Mucosa of stomach (tissue), 1 donor: ENCODE measurements around the gene DIS3L.
A peak's percentile ranks its signal among the peaks of the same experiment; 100 is the strongest.
"Not testable (repeated sequence)": the region's sequence is repeated elsewhere in the genome, so short reads cannot be mapped to it uniquely, and the experiment has no call there.

Source experiments
- H3K27me3 ChIP-seq: one replicate; pipeline ENCODE4 v1.7.0; 2013; ENCODE audit warnings: mild to moderate bottlenecking, low read length; ENCODE audit not compliant: control insufficient read depth, insufficient read depth
- H3K36me3 ChIP-seq: one replicate; pipeline ENCODE4 v1.7.0; 2013; ENCODE audit warnings: low read length; ENCODE audit not compliant: control insufficient read depth, insufficient read depth
- H3K4me1 ChIP-seq: one replicate; pipeline ENCODE4 v1.7.0; 2013; ENCODE audit warnings: mild to moderate bottlenecking, low read length; ENCODE audit not compliant: control insufficient read depth, insufficient read depth
- H3K4me3 ChIP-seq: one replicate; pipeline ENCODE4 v1.7.0; 2013; ENCODE audit warnings: low read length
- H3K9ac ChIP-seq: one replicate; pipeline ENCODE4 v1.7.0; 2013; ENCODE audit warnings: mild to moderate bottlenecking, low read length, moderate library complexity
- H3K9me3 ChIP-seq: one replicate; pipeline ENCODE4 v1.7.0; 2013; ENCODE audit warnings: mild to moderate bottlenecking, low read length, moderate library complexity; ENCODE audit not compliant: control insufficient read depth
- donor health status: Pancreatic carcinoma.

Gene DIS3L

DNA sequence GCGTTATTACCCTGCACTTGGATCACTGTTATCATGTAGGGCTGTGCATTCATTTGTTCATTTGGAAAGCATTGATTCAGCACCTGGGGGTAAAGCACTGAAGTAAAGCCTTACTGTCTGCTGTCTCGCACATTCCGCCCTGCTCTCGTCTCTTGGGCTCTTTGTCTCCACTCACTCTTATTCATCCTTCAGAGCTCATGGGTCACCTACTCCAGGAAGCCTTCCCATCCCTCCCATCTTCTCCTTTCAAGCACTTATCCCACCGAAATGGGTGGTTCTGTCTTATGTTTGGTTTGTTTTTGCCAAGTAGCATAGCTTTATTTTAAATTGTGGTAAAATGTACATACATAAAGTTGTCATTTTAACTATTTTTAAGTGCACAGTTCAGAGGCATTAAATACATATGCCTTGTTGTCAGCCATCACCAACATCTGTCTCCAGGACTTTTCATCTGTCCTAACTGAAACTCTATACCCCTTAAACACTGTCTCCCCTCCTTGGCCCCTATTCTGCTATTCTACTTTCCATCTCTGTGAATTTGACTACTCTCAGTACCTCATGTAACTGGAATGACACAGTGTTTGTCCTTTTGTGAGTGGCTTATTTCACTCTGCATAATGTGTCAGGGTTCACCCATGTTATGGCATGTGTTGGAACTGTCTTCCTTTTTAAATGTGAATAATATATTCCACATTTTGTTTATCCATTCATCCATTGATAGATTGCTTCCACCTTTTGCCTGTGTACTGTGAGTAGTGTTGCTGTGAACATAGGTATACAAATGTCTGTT is 9.3 kb downstream of the DIS3L start:
- Histone ChIP-seq H3K36me3 (no peaks in the 10 kb centered on the region), H3K4me3 (no peak overlapping the region), H3K9me3 (no peaks in the 10 kb centered on the region), H3K4me1 (no peaks in the 10 kb centered on the region), H3K27me3 (no peaks in the 10 kb centered on the region), H3K9ac (no peak overlapping the region)

DNA sequence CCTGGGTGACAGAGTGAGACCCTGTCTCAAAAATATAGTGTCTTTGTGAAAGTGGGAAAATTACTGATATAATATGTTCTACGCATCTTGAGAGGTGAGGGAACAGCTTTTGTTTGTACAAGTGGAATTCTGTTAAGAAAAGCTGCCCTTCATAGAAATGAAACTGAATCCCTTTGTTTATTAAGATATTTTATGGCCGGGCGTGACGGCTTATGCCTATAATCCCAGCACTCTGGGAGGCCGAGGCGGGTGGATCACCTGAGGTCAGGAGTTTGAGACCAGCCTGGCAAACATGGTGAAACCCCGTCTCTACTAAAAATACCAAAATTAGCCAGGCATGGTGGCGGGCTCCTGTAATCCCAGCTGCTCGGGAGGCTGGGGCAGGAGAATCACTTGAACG is 11.1 kb downstream of the DIS3L start:
- not testable (repeated sequence) for H3K27me3 ChIP-seq, H3K9me3 ChIP-seq, H3K4me1 ChIP-seq, H3K4me3 ChIP-seq, H3K9ac ChIP-seq, H3K36me3 ChIP-seq

DNA sequence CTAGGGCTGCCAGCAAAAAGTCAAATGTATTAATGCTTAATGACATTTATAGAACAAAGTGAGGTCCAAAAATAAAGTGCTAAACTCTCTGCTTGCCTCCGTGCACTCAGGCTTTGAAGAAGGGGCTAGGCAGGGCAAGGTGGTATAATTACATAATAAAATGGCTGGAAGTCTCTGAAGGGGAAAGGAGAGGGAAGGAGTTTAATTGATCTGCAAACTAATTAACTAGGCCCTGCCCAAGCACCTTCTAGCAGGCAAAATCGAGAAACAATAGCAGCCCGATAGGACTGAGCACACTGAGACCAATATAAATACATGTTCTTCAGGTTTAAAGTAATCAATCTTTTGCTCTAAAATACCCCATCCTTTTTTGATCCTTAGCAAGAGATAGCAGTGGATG is 13.0 kb downstream of the DIS3L start:
- Histone ChIP-seq H3K4me3 (no peak overlapping the region), H3K27me3 (no peaks in the 10 kb centered on the region), H3K4me1 (no peaks in the 10 kb centered on the region), H3K9ac (no peak overlapping the region), H3K36me3 (no peaks in the 10 kb centered on the region), H3K9me3 (no peaks in the 10 kb centered on the region)

DNA sequence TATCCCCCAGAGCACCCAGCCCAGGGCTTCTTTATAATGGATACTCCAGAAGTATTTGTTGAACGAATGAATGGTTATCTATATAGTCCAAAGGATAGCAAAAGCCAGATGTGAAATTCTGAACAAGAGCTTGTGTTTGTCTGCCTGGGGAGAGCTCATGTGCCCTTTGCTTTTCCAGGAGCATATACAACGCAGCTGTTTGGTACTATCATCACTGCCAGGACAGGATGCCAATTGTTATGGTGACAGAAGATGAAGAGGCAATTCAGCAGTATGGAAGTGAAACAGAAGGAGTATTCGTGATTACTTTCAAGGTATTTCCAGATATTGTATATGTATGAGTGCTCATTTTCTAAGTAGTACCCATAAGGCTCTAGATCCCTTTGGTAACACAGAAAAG is 15.2 kb downstream of the DIS3L start:
- Histone ChIP-seq H3K4me3 (no peak overlapping the region), H3K9ac (no peak overlapping the region), H3K36me3 (no peaks in the 10 kb centered on the region), H3K9me3 (no peaks in the 10 kb centered on the region), H3K4me1 (no peaks in the 10 kb centered on the region), H3K27me3 (no peaks in the 10 kb centered on the region)

DNA sequence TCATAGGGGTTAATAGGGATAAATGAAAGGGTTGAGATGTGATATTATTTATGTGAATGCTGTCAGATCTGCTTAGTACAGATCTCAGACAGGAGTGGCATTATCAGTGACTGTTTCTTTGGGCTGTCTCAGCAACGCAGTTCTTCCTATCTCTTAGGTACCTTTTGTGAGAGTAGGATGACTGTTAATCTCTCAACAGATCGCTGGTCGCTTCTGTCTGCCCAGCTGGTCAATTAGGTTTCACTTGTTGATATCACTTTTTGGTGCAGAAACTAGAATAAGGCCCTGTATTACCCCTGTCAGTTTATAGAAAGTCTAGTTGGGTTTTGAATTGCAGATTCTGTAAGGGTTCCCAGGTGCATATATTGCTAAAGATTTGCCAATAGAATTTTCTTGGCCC is 16.5 kb downstream of the DIS3L start:
- H3K27me3 ChIP-seq, result no peaks in the 10 kb centered on the region
- no peak overlapping the region for H3K4me3 ChIP-seq
- H3K36me3 ChIP-seq, result no peaks in the 10 kb centered on the region
- no peaks in the 10 kb centered on the region for H3K9me3 ChIP-seq
- no peak overlapping the region for H3K9ac ChIP-seq
- H3K4me1 ChIP-seq, result no peaks in the 10 kb centered on the region

DNA sequence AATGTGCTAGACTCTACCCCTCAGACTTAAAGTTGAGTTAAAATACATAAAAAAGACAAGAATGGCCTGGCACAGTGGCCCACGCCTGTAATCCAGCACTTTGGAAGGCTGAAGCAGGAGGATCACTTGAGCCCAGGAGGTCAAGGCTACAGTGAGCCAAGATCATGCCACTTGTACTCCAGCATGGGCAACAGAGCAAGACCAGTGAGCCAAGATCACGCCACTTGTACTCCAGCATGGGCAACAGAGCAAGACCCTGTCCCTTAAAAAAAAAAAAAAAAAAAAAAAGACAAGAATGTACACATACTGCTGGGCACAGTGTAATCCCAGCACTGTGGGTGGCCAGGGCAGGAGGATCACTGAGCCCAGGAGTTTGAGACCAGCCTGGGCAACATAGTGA is 17.4 kb downstream of the DIS3L start:
- Histone ChIP-seq H3K4me3 (no peak overlapping the region), H3K36me3 (no peaks in the 10 kb centered on the region), H3K9me3 (no peaks in the 10 kb centered on the region), H3K27me3 (no peaks in the 10 kb centered on the region), H3K9ac (no peak overlapping the region), H3K4me1 (no peaks in the 10 kb centered on the region)

DNA sequence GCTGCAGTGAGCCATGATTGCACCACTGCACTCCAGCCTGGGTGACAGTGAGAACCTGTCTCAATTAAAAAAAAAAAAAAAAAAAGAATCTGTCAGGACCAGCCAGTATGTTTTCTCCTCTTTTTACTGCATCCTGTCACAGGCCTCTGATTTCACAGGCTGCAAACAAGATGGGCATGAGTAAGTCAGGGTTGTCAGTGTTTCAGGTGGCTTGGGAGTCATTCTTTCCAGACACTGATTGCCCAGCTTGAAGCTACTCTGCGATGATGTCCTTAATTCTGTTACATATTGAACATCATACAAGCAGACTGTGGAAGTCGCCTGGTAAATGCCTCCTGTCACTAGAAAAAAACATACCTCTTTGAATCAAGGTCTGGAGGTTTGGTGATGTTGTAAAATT is 18.8 kb downstream of the DIS3L start:
- Histone ChIP-seq H3K4me1 (no peaks in the 10 kb centered on the region), H3K36me3 (no peaks in the 10 kb centered on the region), H3K27me3 (no peaks in the 10 kb centered on the region)

DNA sequence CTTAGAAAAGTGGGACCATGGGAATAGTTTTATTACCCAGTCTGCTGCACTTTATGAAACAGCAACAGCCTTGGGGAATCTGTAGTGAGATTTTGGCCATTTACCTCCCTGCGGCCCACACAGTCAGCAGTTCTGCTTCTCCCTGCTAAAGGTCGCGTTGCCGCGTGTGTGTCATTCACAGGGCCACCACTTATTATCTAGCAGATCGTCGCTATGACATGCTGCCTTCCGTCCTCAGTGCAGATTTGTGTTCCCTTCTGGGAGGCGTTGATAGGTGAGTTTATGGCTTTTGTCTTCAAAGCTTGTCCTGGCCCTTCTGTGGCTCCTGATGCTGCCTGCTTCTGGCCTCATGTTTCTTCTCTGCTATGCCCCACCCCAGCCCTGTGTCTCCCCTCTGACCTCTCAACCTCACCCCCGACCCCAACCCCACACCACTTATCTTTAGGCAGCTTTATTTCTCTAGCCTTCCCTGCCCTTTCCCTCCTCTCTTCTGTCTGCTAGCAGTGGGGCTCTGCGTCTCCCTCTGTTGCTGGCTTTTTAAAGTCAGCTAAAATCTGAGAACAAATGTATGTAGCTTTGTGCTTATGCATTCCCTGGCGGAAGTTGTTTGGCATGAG is 30.1 kb downstream of the DIS3L start:
- Histone ChIP-seq H3K4me3 (no peak overlapping the region), H3K9ac (no peak overlapping the region), H3K36me3 (peaks cover 7% of the 10 kb centered on the region), H3K4me1 (no peaks in the 10 kb centered on the region), H3K9me3 (no peaks in the 10 kb centered on the region), H3K27me3 (no peaks in the 10 kb centered on the region)

More for the DNA sequence above, 18.8 kb downstream of the DIS3L start:
- H3K4me3 ChIP-seq, result no peak overlapping the region
- no peak overlapping the region for H3K9ac ChIP-seq
- H3K9me3 ChIP-seq, result no peaks in the 10 kb centered on the region

DNA sequence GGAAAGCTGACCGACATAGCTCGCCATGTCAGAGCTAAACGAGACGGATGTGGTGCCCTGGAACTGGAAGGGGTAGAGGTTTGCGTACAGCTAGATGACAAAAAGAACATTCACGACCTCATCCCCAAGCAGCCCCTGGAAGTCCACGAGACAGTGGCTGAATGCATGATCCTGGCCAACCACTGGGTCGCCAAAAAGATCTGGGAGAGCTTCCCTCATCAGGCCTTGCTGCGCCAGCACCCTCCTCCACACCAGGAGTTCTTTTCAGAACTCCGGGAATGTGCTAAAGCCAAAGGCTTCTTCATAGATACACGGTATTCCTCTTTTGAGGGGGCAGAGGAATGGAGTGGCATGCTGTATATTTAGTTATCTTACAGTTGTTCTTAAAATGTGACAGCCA is 32.7 kb downstream of the DIS3L start:
- no peaks in the 10 kb centered on the region for H3K27me3 ChIP-seq
- H3K4me1 ChIP-seq, result no peaks in the 10 kb centered on the region
- peaks cover 7% of the 10 kb centered on the region for H3K36me3 ChIP-seq
- H3K4me3 ChIP-seq, result no peak overlapping the region
- H3K9ac ChIP-seq, result no peak overlapping the region
- no peaks in the 10 kb centered on the region for H3K9me3 ChIP-seq

DNA sequence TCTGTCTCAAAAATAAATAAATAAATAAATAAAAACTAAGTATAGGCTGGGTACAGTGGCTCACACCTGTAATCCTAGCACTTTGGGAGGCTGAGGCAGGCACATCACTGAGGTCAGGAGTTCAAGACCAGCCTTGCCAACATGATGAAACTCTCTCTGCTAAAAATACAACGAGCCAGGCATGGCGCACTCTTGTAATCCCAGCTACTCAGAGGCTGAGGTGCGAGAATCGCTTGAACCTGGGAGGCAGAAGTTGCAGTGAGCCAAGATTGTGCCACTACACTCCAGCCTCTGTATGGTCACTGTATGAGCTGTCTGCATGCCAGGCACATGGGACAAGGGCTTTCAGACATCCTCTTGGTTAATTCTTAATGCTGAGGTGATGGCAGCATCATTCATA is 34.4 kb downstream of the DIS3L start:
- H3K27me3 ChIP-seq, result no peaks in the 10 kb centered on the region
- no peak overlapping the region for H3K9ac ChIP-seq
- peaks cover 7% of the 10 kb centered on the region for H3K36me3 ChIP-seq
- no peak overlapping the region for H3K4me3 ChIP-seq
- no peaks in the 10 kb centered on the region for H3K9me3 ChIP-seq
- H3K4me1 ChIP-seq, result no peaks in the 10 kb centered on the region

DNA sequence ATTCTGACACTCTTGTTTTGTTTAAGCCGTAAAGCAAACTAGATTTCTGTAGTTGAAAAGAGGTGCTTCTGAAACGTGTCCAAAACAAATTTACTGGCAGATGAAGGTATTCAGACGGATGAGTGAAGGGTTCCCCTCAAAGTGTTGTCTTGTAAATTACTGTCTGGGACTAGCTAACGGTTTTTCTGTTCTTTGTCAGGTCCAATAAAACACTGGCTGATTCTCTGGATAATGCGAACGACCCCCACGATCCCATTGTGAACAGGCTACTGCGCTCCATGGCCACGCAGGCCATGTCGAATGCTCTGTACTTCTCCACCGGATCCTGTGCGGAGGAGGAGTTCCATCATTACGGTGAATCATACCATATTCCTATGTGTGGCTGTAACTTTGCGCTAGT is 35.4 kb downstream of the DIS3L start:
- Histone ChIP-seq H3K27me3 (no peaks in the 10 kb centered on the region), H3K9ac (no peak overlapping the region), H3K4me1 (no peaks in the 10 kb centered on the region), H3K9me3 (no peaks in the 10 kb centered on the region), H3K4me3 (no peak overlapping the region), H3K36me3 (peaks cover under 1% of the 10 kb centered on the region)

DNA sequence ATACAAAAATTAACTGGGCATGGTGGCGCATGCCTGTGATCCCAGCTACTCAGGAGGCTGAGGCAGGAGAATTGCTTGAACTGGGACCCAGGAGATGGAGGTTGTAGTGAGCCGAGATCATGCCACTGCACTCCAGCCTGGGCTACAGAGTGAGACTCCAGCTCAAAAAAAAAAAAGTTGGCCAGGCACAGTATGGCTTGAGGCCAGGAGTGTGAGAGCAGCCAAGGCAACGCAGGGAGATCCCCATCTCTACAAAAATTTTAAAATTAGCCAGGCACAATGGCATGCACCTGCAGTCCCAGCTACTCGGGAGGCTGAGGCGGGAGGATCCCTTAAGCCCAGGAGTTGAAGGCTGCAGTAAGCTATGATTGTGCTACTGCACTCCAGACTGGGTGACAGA is 55.2 kb downstream of the DIS3L start:
- H3K4me3 ChIP-seq, H3K4me1 ChIP-seq, H3K9me3 ChIP-seq, H3K9ac ChIP-seq, H3K27me3 ChIP-seq, H3K36me3 ChIP-seq: not testable (repeated sequence)

DNA sequence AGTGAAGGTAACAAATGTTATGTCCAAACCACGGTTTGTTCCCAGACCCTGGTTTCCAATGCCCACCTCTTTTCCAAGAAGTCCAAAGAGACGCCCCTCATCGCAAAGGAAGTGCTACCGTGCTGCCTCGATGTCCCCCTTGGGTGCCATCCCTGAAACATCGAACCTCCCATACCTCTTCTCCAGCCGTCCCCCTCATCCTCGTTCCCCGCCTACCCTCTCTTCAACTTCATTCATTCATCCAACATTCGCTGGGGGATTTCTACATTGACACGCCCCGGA is 62.6 kb downstream of the DIS3L start:
- Histone ChIP-seq H3K4me3 (peak overlapping the region; percentile 95), H3K36me3 (no peaks in the 10 kb centered on the region), H3K27me3 (no peaks in the 10 kb centered on the region), H3K4me1 (peaks cover 3% of the 10 kb centered on the region), H3K9me3 (no peaks in the 10 kb centered on the region), H3K9ac (peak overlapping the region; percentile 88)
